A673 (cell line): ENCODE measurements around the gene DLGAP1.

Source experiments
- CTCF ChIP-seq: fragments of 300-800, 200-600 bp; sonication (generic); conservative IDR thresholded peaks from 2 replicates; pipeline ENCODE4 v1.5.1; 2017; ENCODE audit warnings: low read depth, mild to moderate bottlenecking, antibody characterized with exemption, low read length, moderate library complexity, mixed read lengths
- EZH2 ChIP-seq: fragments of 200-600 bp; sonication (generic); IDR thresholded peaks from 2 replicates; pipeline ENCODE4 v1.6.1; 2017; ENCODE audit warnings: borderline replicate concordance, low read depth, mild to moderate bottlenecking, mixed read lengths, antibody characterized with exemption, low read length; ENCODE audit not compliant: poor library complexity, severe bottlenecking

DNA sequence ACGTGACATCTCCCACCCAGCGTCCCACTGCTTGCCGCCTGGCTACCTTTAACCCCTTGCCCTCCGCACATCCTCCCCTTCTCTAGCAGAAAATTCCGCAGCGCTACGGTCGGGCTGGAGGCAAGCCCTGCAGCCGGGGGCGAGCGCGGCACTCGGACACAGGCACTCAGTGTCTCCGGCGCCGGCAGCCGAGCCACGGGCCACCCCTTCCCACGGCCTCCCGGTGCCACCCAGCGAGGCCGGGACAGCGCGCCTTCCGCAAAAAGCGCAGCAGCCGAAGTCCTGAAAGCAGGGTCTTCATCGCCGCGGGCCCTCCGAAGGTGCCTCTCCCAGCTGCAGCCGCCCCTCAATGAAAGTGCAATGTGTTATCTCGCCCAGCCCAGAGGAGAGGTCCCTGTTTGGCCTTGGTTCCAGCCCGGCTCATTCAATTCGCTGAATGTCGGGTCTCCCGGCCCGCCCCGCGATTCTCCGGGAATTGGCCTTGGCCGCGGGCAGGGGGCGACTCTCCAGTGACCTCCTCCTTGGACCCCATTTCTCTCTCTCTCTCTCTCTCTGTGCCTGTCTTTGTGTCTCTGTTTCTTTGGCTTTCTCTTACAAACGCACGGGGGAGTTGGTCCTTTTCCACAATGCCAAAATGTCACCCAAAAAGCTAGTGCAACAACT lies 1.1 kb downstream of the DLGAP1 start:
- peak; percentile 24; the same call in 1 of the 2 replicates for TF ChIP-seq CTCF
- TF ChIP-seq EZH2: no peak
